ENCODE data around the gene LSAMP.

Gene LSAMP

DNA sequence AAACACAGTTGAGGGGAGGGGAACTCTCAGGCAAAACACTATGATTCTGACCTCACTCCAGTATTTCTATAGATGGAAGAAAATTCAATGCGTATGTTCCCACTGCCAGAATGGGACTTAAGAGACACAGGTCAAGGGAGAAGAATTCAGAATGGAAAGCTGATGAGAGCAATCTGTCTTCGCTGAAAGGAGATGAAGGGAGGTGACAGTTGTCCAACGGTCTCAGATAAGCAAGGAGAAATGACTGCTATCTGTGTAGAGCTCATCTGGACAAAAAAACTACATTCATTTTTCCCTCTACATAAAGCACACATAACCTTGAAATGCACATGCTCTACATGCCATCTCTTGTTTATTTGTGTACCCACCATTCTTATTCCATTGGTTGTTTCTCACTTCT lies 405.1 kb downstream of the LSAMP start:
- H3K79me2 ChIP-seq (ENCODE audit: control insufficient read depth, insufficient read depth, low read length) = no peaks in the 10 kb centered on the region
- H3K23ac ChIP-seq (ENCODE audit: low read length) = no peak overlapping the region
- no peak overlapping the region for H4K5ac ChIP-seq (ENCODE audit: low read length)
- no peak overlapping the region for H3K56ac ChIP-seq (ENCODE audit: low read length)
- no peak overlapping the region for H4K8ac ChIP-seq (ENCODE audit: low read depth, low read length)
- H3K4me2 ChIP-seq (ENCODE audit: low read length) = no peak overlapping the region
- no peak overlapping the region for H2BK120ac ChIP-seq (ENCODE audit: low read depth, low read length)
- H3K27me3 ChIP-seq (ENCODE audit: insufficient read depth, low read length, poor library complexity) = no peaks in the 10 kb centered on the region
- no CpG with 5 or more reads among the region's 3 CpGs for WGBS (ENCODE audit: extremely low coverage, insufficient coverage, low lambda C conversion rate)
- H3K36me3 ChIP-seq (ENCODE audit: control insufficient read depth, insufficient read depth, low read length) = no peaks in the 10 kb centered on the region
- H3K9ac ChIP-seq (ENCODE audit: low read length) = no peak overlapping the region
- H3K4ac ChIP-seq (ENCODE audit: low read depth, low read length) = no peak overlapping the region
- no peak overlapping the region for H2AK5ac ChIP-seq (ENCODE audit: low read length)
- no peak overlapping the region for H3K4me3 ChIP-seq (ENCODE audit: low read length)
- H3K79me1 ChIP-seq (ENCODE audit: low read length) = no peaks in the 10 kb centered on the region
- no peak overlapping the region for H2BK5ac ChIP-seq (ENCODE audit: low read length)
- H3K18ac ChIP-seq (ENCODE audit: low read length) = no peak overlapping the region
- no peak for DNase-seq
- H2BK15ac ChIP-seq (replicated peaks; ENCODE audit: low read depth) = no peak overlapping the region
- peaks cover 2% of the 10 kb centered on the region for H3K4me1 ChIP-seq (ENCODE audit: control insufficient read depth, low read depth, low read length)
- no peak overlapping the region for H3K27ac ChIP-seq (ENCODE audit: low read depth, low read length)

DNA sequence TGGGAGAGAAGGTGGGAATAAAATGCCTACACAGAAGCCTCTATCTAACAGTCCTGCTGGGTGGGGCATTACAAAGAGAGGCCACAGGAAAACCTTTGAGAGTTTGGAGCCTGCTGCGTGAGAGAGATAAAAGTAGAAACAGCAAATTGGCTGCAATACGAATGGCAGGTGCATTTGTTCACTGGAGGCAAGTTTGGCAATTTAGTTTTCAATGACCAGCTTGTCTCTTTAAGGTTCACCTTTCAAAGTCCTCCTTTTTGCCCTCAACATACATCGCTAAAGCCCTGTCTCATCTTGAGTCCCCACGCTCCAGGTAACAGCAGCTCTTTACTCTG lies 405.7 kb downstream of the LSAMP start:
- Histone ChIP-seq H2BK120ac (ENCODE audit: low read depth, low read length) (no peak overlapping the region), H4K5ac (ENCODE audit: low read length) (no peak overlapping the region), H3K36me3 (ENCODE audit: control insufficient read depth, insufficient read depth, low read length) (no peaks in the 10 kb centered on the region), H2BK5ac (ENCODE audit: low read length) (no peak overlapping the region), H3K27me3 (ENCODE audit: insufficient read depth, low read length, poor library complexity) (no peaks in the 10 kb centered on the region), H3K27ac (ENCODE audit: low read depth, low read length) (no peak overlapping the region), H3K56ac (ENCODE audit: low read length) (no peak overlapping the region), H3K4me3 (ENCODE audit: low read length) (no peak overlapping the region), H3K79me2 (ENCODE audit: control insufficient read depth, insufficient read depth, low read length) (no peaks in the 10 kb centered on the region), H2BK15ac (replicated peaks; ENCODE audit: low read depth) (no peak overlapping the region), H3K79me1 (ENCODE audit: low read length) (no peaks in the 10 kb centered on the region), H3K4ac (ENCODE audit: low read depth, low read length) (no peak overlapping the region), H3K4me2 (ENCODE audit: low read length) (no peak overlapping the region), H3K23ac (ENCODE audit: low read length) (no peak overlapping the region), H2AK5ac (ENCODE audit: low read length) (no peak overlapping the region), H3K9ac (ENCODE audit: low read length) (no peak overlapping the region), H3K4me1 (ENCODE audit: control insufficient read depth, low read depth, low read length) (peaks cover 2% of the 10 kb centered on the region), H3K18ac (ENCODE audit: low read length) (no peak overlapping the region), H4K8ac (ENCODE audit: low read depth, low read length) (no peak overlapping the region)
- peak; percentile 44 for DNase-seq
- WGBS (ENCODE audit: extremely low coverage, insufficient coverage, low lambda C conversion rate) = no CpG with 5 or more reads among the region's 4 CpGs

DNA sequence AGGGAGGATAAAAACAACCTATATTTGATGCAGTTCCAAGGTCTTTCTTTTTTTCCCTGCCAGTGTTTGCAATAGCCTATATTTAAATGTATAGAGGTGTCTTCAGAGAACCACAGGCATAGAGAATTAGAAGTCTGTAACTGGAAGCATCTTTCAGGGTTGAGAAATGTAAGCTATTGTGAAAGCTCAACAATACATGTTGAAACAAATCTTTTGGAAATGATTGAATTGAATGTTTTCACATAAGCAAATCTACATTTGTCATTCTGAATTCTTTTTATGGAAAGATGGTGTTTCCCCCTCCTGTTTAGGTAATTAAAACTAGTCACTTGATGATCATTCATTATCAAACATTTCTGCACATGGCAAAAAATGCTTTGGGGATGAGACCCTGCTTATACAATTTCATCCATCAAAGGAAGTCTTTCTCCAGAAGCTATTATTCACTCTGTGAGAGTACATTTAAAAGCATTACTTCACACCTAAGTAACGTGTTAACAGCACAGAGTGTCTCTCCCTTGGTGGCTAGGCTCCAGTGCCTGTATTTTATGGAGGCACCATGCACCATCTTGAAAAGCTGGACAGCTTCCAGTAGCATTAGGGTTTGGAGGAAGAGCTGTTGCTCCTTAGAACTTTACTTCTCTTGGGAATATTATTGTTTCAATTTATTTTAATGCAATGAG lies 406.2 kb downstream of the LSAMP start:
- Histone ChIP-seq H3K27ac (ENCODE audit: low read depth, low read length) (no peak overlapping the region), H4K8ac (ENCODE audit: low read depth, low read length) (no peak overlapping the region), H2BK5ac (ENCODE audit: low read length) (no peak overlapping the region), H3K4me3 (ENCODE audit: low read length) (no peak overlapping the region), H3K36me3 (ENCODE audit: control insufficient read depth, insufficient read depth, low read length) (no peaks in the 10 kb centered on the region), H3K18ac (ENCODE audit: low read length) (no peak overlapping the region), H3K4me1 (ENCODE audit: control insufficient read depth, low read depth, low read length) (peaks cover 2% of the 10 kb centered on the region), H3K4ac (ENCODE audit: low read depth, low read length) (no peak overlapping the region), H3K79me2 (ENCODE audit: control insufficient read depth, insufficient read depth, low read length) (no peaks in the 10 kb centered on the region), H2AK5ac (ENCODE audit: low read length) (no peak overlapping the region), H3K56ac (ENCODE audit: low read length) (no peak overlapping the region), H3K23ac (ENCODE audit: low read length) (no peak overlapping the region), H3K79me1 (ENCODE audit: low read length) (no peaks in the 10 kb centered on the region), H3K27me3 (ENCODE audit: insufficient read depth, low read length, poor library complexity) (no peaks in the 10 kb centered on the region), H3K4me2 (ENCODE audit: low read length) (no peak overlapping the region), H4K5ac (ENCODE audit: low read length) (no peak overlapping the region), H2BK15ac (replicated peaks; ENCODE audit: low read depth) (no peak overlapping the region), H3K9ac (ENCODE audit: low read length) (no peak overlapping the region), H2BK120ac (ENCODE audit: low read depth, low read length) (no peak overlapping the region)
- no CpG with 5 or more reads among the region's 1 CpG for WGBS (ENCODE audit: extremely low coverage, insufficient coverage, low lambda C conversion rate)
- no peak for DNase-seq

DNA sequence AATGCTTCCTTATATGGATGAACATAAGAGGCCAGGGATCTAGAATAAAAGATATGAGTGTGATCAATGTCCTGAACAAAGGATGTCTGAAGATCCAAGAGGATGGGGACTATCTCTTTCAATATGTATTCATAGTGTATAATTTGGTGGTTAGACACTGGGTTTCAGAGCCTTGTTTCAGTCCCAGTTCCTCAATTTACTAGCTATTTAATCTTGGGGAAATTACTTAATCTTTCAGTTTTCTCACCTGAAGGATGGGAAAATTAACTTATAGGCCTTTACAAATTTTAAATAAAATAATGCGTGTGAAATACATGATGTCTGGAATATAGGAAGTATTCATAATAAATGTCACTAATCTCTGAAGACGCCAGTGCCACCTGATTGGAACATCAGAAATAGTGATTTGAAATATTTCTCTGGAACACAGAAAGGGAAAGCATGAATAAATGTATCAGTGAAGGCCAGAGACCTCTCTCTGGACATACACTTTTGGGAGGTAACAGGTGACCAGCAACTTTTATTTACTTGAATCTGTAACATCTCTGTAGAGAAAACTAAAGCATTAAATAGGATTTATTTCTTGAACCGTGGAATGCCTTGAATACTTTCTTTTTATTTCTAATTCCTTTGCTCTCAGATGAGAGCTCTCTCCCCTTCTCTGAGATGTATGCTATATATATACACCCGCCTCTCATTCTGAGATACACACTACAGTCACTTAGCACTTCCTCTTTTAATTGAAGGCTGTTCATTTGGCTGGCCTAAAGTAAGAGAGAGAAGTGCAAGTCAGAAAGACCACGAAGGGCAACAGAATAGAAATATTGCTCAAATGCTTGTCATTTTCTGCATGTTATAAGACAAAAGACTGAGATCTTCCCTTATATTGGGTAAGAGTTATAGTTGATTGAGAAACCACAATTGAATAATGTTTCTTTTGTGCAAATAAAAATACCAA lies 407.1 kb downstream of the LSAMP start:
- WGBS (ENCODE audit: extremely low coverage, insufficient coverage, low lambda C conversion rate) = no CpG with 5 or more reads among the region's 5 CpGs
- DNase-seq = no peak
- H3K4me3 ChIP-seq (ENCODE audit: low read length) = no peak overlapping the region

DNA sequence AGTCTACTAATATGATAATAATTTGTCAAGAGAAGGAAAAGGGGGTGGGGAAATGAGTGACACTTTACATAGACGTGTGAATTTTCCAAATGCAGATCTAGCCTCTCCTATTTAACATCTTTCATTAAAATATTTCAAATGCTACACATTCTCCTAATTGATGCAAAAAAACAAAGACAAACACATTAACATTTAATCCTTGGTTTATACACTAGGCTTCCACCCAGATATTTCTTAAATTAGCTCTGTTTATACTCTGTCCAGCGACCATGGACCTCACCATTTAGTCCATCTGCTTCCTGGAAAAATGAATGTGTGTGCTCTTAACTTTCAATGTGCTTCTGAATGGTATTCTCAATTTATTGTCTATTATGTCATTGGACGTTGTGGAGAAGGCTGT lies 409.9 kb downstream of the LSAMP start:
- Histone ChIP-seq H3K23ac (ENCODE audit: low read length) (no peak overlapping the region), H3K36me3 (ENCODE audit: control insufficient read depth, insufficient read depth, low read length) (no peaks in the 10 kb centered on the region), H3K4me3 (ENCODE audit: low read length) (no peak overlapping the region), H2BK120ac (ENCODE audit: low read depth, low read length) (no peak overlapping the region), H3K27me3 (ENCODE audit: insufficient read depth, low read length, poor library complexity) (no peaks in the 10 kb centered on the region), H3K4me1 (ENCODE audit: control insufficient read depth, low read depth, low read length) (peaks cover 2% of the 10 kb centered on the region), H3K9ac (ENCODE audit: low read length) (no peak overlapping the region), H3K4me2 (ENCODE audit: low read length) (no peak overlapping the region), H3K56ac (ENCODE audit: low read length) (no peak overlapping the region), H2BK5ac (ENCODE audit: low read length) (no peak overlapping the region), H4K5ac (ENCODE audit: low read length) (no peak overlapping the region), H2AK5ac (ENCODE audit: low read length) (no peak overlapping the region), H3K18ac (ENCODE audit: low read length) (no peak overlapping the region), H2BK15ac (replicated peaks; ENCODE audit: low read depth) (no peak overlapping the region), H3K27ac (ENCODE audit: low read depth, low read length) (no peak overlapping the region), H3K79me1 (ENCODE audit: low read length) (no peaks in the 10 kb centered on the region), H3K79me2 (ENCODE audit: control insufficient read depth, insufficient read depth, low read length) (no peaks in the 10 kb centered on the region), H3K4ac (ENCODE audit: low read depth, low read length) (no peak overlapping the region), H4K8ac (ENCODE audit: low read depth, low read length) (no peak overlapping the region)
- no peak for DNase-seq
- no CpG with 5 or more reads among the region's 3 CpGs for WGBS (ENCODE audit: extremely low coverage, insufficient coverage, low lambda C conversion rate)

More for the DNA sequence above, 407.1 kb downstream of the LSAMP start:
- H3K27me3 ChIP-seq (ENCODE audit: insufficient read depth, low read length, poor library complexity) = no peaks in the 10 kb centered on the region
- H3K27ac ChIP-seq (ENCODE audit: low read depth, low read length) = no peak overlapping the region
- H4K8ac ChIP-seq (ENCODE audit: low read depth, low read length) = no peak overlapping the region
- no peak overlapping the region for H3K4me2 ChIP-seq (ENCODE audit: low read length)
- H3K9ac ChIP-seq (ENCODE audit: low read length) = no peak overlapping the region
- H3K4ac ChIP-seq (ENCODE audit: low read depth, low read length) = no peak overlapping the region
- no peak overlapping the region for H2BK5ac ChIP-seq (ENCODE audit: low read length)
- H3K18ac ChIP-seq (ENCODE audit: low read length) = no peak overlapping the region
- no peaks in the 10 kb centered on the region for H3K79me1 ChIP-seq (ENCODE audit: low read length)
- no peaks in the 10 kb centered on the region for H3K36me3 ChIP-seq (ENCODE audit: control insufficient read depth, insufficient read depth, low read length)
- no peak overlapping the region for H3K23ac ChIP-seq (ENCODE audit: low read length)
- H3K4me1 ChIP-seq (ENCODE audit: control insufficient read depth, low read depth, low read length) = peaks cover 2% of the 10 kb centered on the region
- no peak overlapping the region for H3K56ac ChIP-seq (ENCODE audit: low read length)
- no peak overlapping the region for H2BK15ac ChIP-seq (replicated peaks; ENCODE audit: low read depth)
- H3K79me2 ChIP-seq (ENCODE audit: control insufficient read depth, insufficient read depth, low read length) = no peaks in the 10 kb centered on the region
- H4K5ac ChIP-seq (ENCODE audit: low read length) = no peak overlapping the region
- H2BK120ac ChIP-seq (ENCODE audit: low read depth, low read length) = no peak overlapping the region
- no peak overlapping the region for H2AK5ac ChIP-seq (ENCODE audit: low read length)

Data from mesendoderm (in vitro differentiated cells).